GM23338 (cell line): ENCODE results near the gene USP28. TPM values are rescaled to one million over a fixed set of nuclear protein-coding genes. Genes with fewer than 3 reads are reported as not detected.

Experiments used
- ATAC-seq: fragments of 200-7000 bp; cut with Tn5 transposase; 3 replicates; pipeline ENCODE4 v1.9.1; 2020
- DNase-seq: peaks from one replicate; pipeline ENCODE4 v3.0.0-alpha.2; 2015; ENCODE audit warnings: low spot score
- H2AFZ ChIP-seq: fragments of 200-600 bp; sonication (generic); 2 replicates; pipeline ENCODE4 v1.8.0; 2016; ENCODE audit warnings: antibody characterized with exemption, mild to moderate bottlenecking, moderate library complexity
- H3F3A ChIP-seq: fragments of 200-600 bp; sonication (generic); replicated peaks from 2 replicates; pipeline ENCODE4 v1.8.0; 2017; ENCODE audit warnings: antibody characterized with exemption, mixed run types, low read depth
- H3K27ac ChIP-seq: fragments of 200-600 bp; sonication (generic); 2 replicates; pipeline ENCODE4 v1.6.1; 2016; ENCODE audit warnings: low read depth
- H3K27me3 ChIP-seq: fragments of 200-600 bp; sonication (generic); 2 replicates; pipeline ENCODE4 v1.8.0; 2016; ENCODE audit warnings: mild to moderate bottlenecking, mixed run types, moderate library complexity; ENCODE audit not compliant: insufficient read depth
- H3K36me3 ChIP-seq: fragments of 200-600 bp; sonication (generic); 2 replicates; pipeline ENCODE4 v1.8.0; 2016; ENCODE audit warnings: mild to moderate bottlenecking; ENCODE audit not compliant: insufficient read depth
- H3K4me1 ChIP-seq: fragments of 200-600 bp; sonication (generic); 2 replicates; pipeline ENCODE4 v1.8.0; 2016; ENCODE audit warnings: mild to moderate bottlenecking, moderate library complexity; ENCODE audit not compliant: insufficient read depth
- H3K4me2 ChIP-seq: fragments of 200-600 bp; sonication (generic); 2 replicates; pipeline ENCODE4 v1.7.1; 2017; ENCODE audit warnings: mixed run types
- H3K4me3 ChIP-seq: fragments of 200-600 bp; sonication (generic); 2 replicates; pipeline ENCODE4 v1.6.1; 2016; ENCODE audit warnings: mixed run types
- H3K79me2 ChIP-seq: fragments of 200-600 bp; sonication (generic); replicated peaks from 2 replicates; pipeline ENCODE4 v1.8.0; 2017; ENCODE audit warnings: mild to moderate bottlenecking; ENCODE audit not compliant: insufficient read depth
- H3K9me2 ChIP-seq: fragments of 200-600 bp; sonication (generic); 2 replicates; pipeline ENCODE4 v1.8.0; 2017; ENCODE audit not compliant: insufficient read depth
- H4K20me1 ChIP-seq: fragments of 200-600 bp; sonication (generic); replicated peaks from 2 replicates; pipeline ENCODE4 v1.8.0; 2017; ENCODE audit warnings: mild to moderate bottlenecking; ENCODE audit not compliant: insufficient read depth
- H3K27ac Mint-ChIP-seq: 2 replicates; pipeline ENCODE4 v1.8.0; 2020; ENCODE audit warnings: inconsistent platforms, mild to moderate bottlenecking, moderate library complexity, mixed read lengths
- H3K27me3 Mint-ChIP-seq: 3 replicates; pipeline ENCODE4 v1.8.0; 2022; ENCODE audit warnings: low read depth, mild to moderate bottlenecking, moderate library complexity, mixed read lengths, inconsistent platforms; ENCODE audit not compliant: insufficient read depth, poor library complexity
- H3K36me3 Mint-ChIP-seq: 3 replicates; pipeline ENCODE4 v1.8.0; 2021; ENCODE audit warnings: low read depth, mild to moderate bottlenecking, inconsistent platforms, moderate library complexity, mixed read lengths
- H3K4me1 Mint-ChIP-seq: 3 replicates; pipeline ENCODE4 v1.8.0; 2020; ENCODE audit warnings: mild to moderate bottlenecking, inconsistent platforms, mixed read lengths
- H3K4me3 Mint-ChIP-seq: 3 replicates; pipeline ENCODE4 v1.8.0; 2021; ENCODE audit warnings: moderate library complexity, mild to moderate bottlenecking, inconsistent platforms, mixed read lengths
- H3K9me3 Mint-ChIP-seq: 3 replicates; pipeline ENCODE4 v1.8.0; 2020; ENCODE audit warnings: moderate library complexity, mild to moderate bottlenecking, inconsistent platforms, mixed read lengths
- CREB1 ChIP-seq: fragments of 250-450 bp; sonication (Bioruptor Pico); IDR thresholded peaks from 2 replicates; pipeline ENCODE4 v1.5.0; 2020; ENCODE audit warnings: low read depth, mild to moderate bottlenecking, moderate library complexity
- CTCF ChIP-seq, 2 experiments: fragments of 200-600 bp in 1 of 2; sonication (generic) in 1 of 2; conservative IDR thresholded peaks; 2 replicates each; pipeline versions ENCODE4 v1.5.1 to v1.6.1; 2016 to 2017; ENCODE audit warnings: antibody characterized with exemption in 2 of 2, low read depth in 2 of 2, mild to moderate bottlenecking in 2 of 2, moderate library complexity in 1 of 2
- ETS1 ChIP-seq: IDR thresholded peaks from 2 replicates; pipeline ENCODE4 v1.6.1; 2016; ENCODE audit warnings: antibody characterized with exemption
- EZH2 ChIP-seq: fragments of 200-600 bp; sonication (generic); IDR thresholded peaks from one replicate; pipeline ENCODE4 v1.8.0; 2017; ENCODE audit warnings: antibody characterized with exemption, mild to moderate bottlenecking, low read depth; ENCODE audit not compliant: unreplicated experiment
- EZH2phosphoT487 ChIP-seq: fragments of 200-600 bp; sonication (generic); IDR thresholded peaks from one replicate; pipeline ENCODE4 v1.8.1; 2018; ENCODE audit warnings: antibody characterized with exemption; ENCODE audit not compliant: unreplicated experiment
- JUNB ChIP-seq: IDR thresholded peaks from one replicate; pipeline ENCODE4 v1.6.1; 2016; ENCODE audit warnings: antibody characterized with exemption; ENCODE audit not compliant: unreplicated experiment
- NANOG ChIP-seq: IDR thresholded peaks from 2 replicates; pipeline ENCODE4 v1.6.1; 2016; ENCODE audit warnings: antibody characterized with exemption, borderline replicate concordance
- POLR2AphosphoS5 ChIP-seq: IDR thresholded peaks from 2 replicates; pipeline ENCODE4 v1.6.1; 2016; ENCODE audit warnings: antibody characterized with exemption, low read depth
- REST ChIP-seq: IDR thresholded peaks from one replicate; pipeline ENCODE4 v1.6.1; 2018; ENCODE audit warnings: antibody characterized with exemption; ENCODE audit not compliant: unreplicated experiment
- STAT1 ChIP-seq: IDR thresholded peaks from one replicate; pipeline ENCODE4 v1.6.1; 2016; ENCODE audit warnings: antibody characterized with exemption; ENCODE audit not compliant: unreplicated experiment
- ZNF114 ChIP-seq: fragments of 250-450 bp; sonication (Bioruptor Pico); IDR thresholded peaks from 2 replicates; pipeline ENCODE4 v1.5.0; 2020; ENCODE audit warnings: mild to moderate bottlenecking, moderate library complexity
- ZNF331 ChIP-seq: fragments of 250-450 bp; sonication (Bioruptor Pico); IDR thresholded peaks from 2 replicates; pipeline ENCODE4 v1.5.0; 2020; ENCODE audit warnings: low read depth, mild to moderate bottlenecking, moderate library complexity
- ZNF462 ChIP-seq: fragments of 250-450 bp; sonication (Bioruptor Pico); IDR thresholded peaks from 2 replicates; pipeline ENCODE4 v1.5.0; 2020; ENCODE audit warnings: mild to moderate bottlenecking, moderate library complexity
- polyA plus RNA-seq: library from polyadenylated mRNA; unstranded; fragments of >200 nt; fragmentation: Nextera tagmentation; extraction: Ambion mirVana; gene quantifications from 2 replicates; pipeline ENCODE4 v1.2.1, GENCODE V29; 2016
- total RNA-seq: library from RNA; depleted of rRNA; stranded (reverse); fragments of >200 nt; shearing (Covaris generic); gene quantifications from 2 replicates; pipeline ENCODE4 v1.2.3, GENCODE V29; 2014

The USP28 gene
- total and polyA plus RNA-seq, 2 experiments from 2014 or later = 73.9 to 171 TPM

- Histone ChIP-seq H3K36me3 (peaks cover 10% of the 10 kb centered on the region; the same call in 1 of the 2 replicates), H3K4me3 (peak overlapping the region; percentile 48), H3K27ac (peak overlapping the region; percentile 94), H3K4me1 (peaks cover 30% of the 10 kb centered on the region), H3K4me2 (peak overlapping the region; percentile 73), H3F3A (0 out of 2 replicates have a peak, but pooled peaks cover 8% of the 10 kb centered on the region), H3K27me3 (no peaks in the 10 kb centered on the region), H3K9me2 (no peaks in the 10 kb centered on the region), H4K20me1 (peaks cover 22% of the 10 kb centered on the region), H3K79me2 (peaks cover 40% of the 10 kb centered on the region), H2AFZ (peak overlapping the region; percentile 50; the same call in 1 of the 2 replicates)
- Mint-ChIP-seq H3K4me3 (peak overlapping the region; percentile 82), H3K4me1 (peaks cover 37% of the 10 kb centered on the region), H3K27ac (peak overlapping the region; percentile 97), H3K9me3 (peaks cover 15% of the 10 kb centered on the region; the same call in 2 of the 3 replicates), H3K36me3 (peaks cover 28% of the 10 kb centered on the region), H3K27me3 (peaks cover 9% of the 10 kb centered on the region)
- DNase-seq (no peak), ATAC-seq (no peak)
- TF ChIP-seq EZH2 (no peak), NANOG (no peak), REST (no peak), ZNF462 (CRISPR knock-in tag) (no peak), CREB1 (no peak), POLR2AphosphoS5 (no peak), ZNF114 (CRISPR knock-in tag) (no peak), EZH2phosphoT487 (no peak), ETS1 (no peak), CTCF (conservative IDR thresholded peaks at IDR 0.05; ENCODE audit: low read depth in 2 of 2) (no peak), ZNF331 (no peak), JUNB (no peak), STAT1 (no peak)
Observed at GRCh38 chr11:113876074-113876797, 864 bp upstream of the USP28 start.
